IPS-18a (cell line): Measurements from ENCODE around the gene SMIM29.
"Not testable (repeated sequence)": the region's sequence is repeated elsewhere in the genome, so short reads cannot be mapped to it uniquely, and the experiment has no call there.

ENCODE experiments used
- H3K27ac ChIP-seq: one replicate; pipeline ENCODE4 v1.5.1; 2013; ENCODE audit warnings: low read length
- H3K27me3 ChIP-seq: one replicate; pipeline ENCODE4 v1.6.1; 2013; ENCODE audit warnings: mild to moderate bottlenecking, low read length; ENCODE audit not compliant: control insufficient read depth, insufficient read depth
- H3K36me3 ChIP-seq: one replicate; pipeline ENCODE4 v1.6.1; 2013; ENCODE audit warnings: low read depth, low read length; ENCODE audit not compliant: control insufficient read depth
- H3K4me1 ChIP-seq: one replicate; pipeline ENCODE4 v1.6.1; 2013; ENCODE audit warnings: low read depth, low read length; ENCODE audit not compliant: control insufficient read depth
- H3K4me3 ChIP-seq: one replicate; pipeline ENCODE4 v1.5.1; 2013; ENCODE audit warnings: low read length
- H3K9ac ChIP-seq: one replicate; pipeline ENCODE4 v1.6.1; 2013; ENCODE audit warnings: mild to moderate bottlenecking, low read length, moderate library complexity
- H3K9me3 ChIP-seq: one replicate; pipeline ENCODE4 v1.6.1; 2013; ENCODE audit warnings: low read depth, low read length; ENCODE audit not compliant: control insufficient read depth

SMIM29 gene

DNA sequence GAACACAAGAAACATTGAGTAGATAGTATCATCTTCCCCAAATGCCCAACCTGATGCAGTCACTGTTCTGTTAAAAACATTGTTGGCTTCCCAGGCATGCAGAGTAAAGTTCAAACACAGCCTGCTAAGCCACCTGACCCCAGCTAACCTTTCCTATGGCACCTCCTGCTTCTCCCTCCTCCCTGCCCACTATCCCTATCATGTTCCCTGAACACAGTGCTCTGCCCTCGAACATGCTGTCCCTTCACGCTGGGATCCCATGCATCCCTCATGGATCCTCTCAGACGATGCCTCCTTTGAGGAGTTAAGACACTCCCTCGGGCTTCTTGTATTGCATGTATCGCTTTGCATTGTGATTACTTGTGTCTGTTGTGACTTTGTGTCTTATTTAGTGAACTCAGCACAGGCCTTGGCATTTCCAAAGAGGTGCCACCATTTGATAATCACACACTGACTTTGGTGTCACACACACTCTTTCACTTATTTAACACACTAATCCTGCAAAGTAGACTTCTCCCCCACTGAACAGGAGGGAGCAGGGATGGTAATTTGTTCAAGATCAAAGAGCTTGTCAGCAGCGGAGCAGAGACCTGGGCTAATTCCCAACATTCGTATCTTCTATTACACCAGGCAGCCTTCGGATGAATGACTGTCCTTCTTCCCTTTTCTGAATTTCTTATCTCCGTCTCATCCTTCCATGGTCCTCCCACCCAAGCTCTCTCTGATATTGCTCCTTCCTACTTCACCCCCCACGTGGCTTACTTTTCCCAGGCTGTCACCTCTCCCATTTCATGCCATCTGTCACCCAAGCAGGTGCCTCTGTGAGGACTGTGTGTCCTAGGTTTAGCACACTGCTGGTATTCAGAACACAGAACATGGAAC is 28.3 kb upstream of the SMIM29 start:
- Histone ChIP-seq H3K27me3 (no peaks in the 10 kb centered on the region), H3K36me3 (no peaks in the 10 kb centered on the region), H3K9me3 (no peaks in the 10 kb centered on the region), H3K4me3 (no peak overlapping the region), H3K4me1 (no peaks in the 10 kb centered on the region), H3K9ac (no peak overlapping the region), H3K27ac (no peak overlapping the region)

GRCh38 chr6:34276191-34276590 is 27.4 kb upstream of the SMIM29 start:
- no peak overlapping the region for H3K9ac ChIP-seq
- no peaks in the 10 kb centered on the region for H3K9me3 ChIP-seq
- H3K27ac ChIP-seq: no peak overlapping the region
- H3K36me3 ChIP-seq: no peaks in the 10 kb centered on the region
- H3K27me3 ChIP-seq: no peaks in the 10 kb centered on the region
- no peaks in the 10 kb centered on the region for H3K4me1 ChIP-seq
- H3K4me3 ChIP-seq: no peak overlapping the region

DNA sequence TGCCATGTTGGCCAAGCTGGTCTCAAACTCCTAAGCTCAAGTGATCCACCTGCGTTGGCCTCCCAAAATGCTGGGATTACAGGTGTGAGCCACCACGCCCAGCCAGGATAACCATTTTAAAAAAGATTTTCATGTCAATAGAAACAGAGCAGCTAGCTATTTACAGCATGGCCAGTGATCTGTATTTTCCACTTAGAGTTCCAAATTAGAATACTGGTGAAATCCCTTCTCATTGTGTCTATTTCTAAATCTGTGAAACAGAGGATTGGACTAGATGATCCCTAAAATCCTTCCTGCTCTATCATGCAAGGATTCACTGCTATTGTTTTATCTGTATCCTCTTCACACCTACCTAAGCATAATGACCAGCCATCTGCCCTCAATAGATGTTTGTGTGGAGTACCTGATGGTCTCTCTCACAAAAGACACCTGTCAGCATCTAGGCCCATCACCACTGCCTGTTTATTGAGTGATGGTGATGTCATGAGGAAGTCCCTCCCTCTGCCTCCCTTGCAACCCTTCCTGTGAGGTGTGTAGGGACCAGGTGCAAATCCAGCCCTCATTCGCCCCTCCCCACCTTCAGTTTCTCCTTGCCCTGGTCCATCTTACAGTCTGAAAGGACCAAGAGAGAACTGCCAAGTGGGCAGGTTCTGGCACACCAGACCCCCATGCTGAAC is 26.5 kb upstream of the SMIM29 start:
- Histone ChIP-seq H3K4me1 (no peaks in the 10 kb centered on the region), H3K9me3 (no peaks in the 10 kb centered on the region), H3K4me3 (no peak overlapping the region), H3K36me3 (no peaks in the 10 kb centered on the region), H3K27me3 (no peaks in the 10 kb centered on the region), H3K9ac (no peak overlapping the region), H3K27ac (no peak overlapping the region)

- no peaks in the 10 kb centered on the region for H3K27me3 ChIP-seq
- H3K4me1 ChIP-seq: no peaks in the 10 kb centered on the region
- H3K9me3 ChIP-seq: no peaks in the 10 kb centered on the region
- H3K4me3 ChIP-seq: no peak overlapping the region
- H3K36me3 ChIP-seq: no peaks in the 10 kb centered on the region
- no peak overlapping the region for H3K9ac ChIP-seq
- no peak overlapping the region for H3K27ac ChIP-seq
These were observed 25.3 kb upstream of the SMIM29 start for GRCh38 chr6:34274129-34274528.

- no peak overlapping the region for H3K4me3 ChIP-seq
- H3K27ac ChIP-seq: no peak overlapping the region
- no peaks in the 10 kb centered on the region for H3K27me3 ChIP-seq
- H3K9me3 ChIP-seq: no peaks in the 10 kb centered on the region
- no peaks in the 10 kb centered on the region for H3K36me3 ChIP-seq
- H3K4me1 ChIP-seq: no peaks in the 10 kb centered on the region
- no peak overlapping the region for H3K9ac ChIP-seq
These were observed 24.5 kb upstream of the SMIM29 start for GRCh38 chr6:34273242-34273805.

DNA sequence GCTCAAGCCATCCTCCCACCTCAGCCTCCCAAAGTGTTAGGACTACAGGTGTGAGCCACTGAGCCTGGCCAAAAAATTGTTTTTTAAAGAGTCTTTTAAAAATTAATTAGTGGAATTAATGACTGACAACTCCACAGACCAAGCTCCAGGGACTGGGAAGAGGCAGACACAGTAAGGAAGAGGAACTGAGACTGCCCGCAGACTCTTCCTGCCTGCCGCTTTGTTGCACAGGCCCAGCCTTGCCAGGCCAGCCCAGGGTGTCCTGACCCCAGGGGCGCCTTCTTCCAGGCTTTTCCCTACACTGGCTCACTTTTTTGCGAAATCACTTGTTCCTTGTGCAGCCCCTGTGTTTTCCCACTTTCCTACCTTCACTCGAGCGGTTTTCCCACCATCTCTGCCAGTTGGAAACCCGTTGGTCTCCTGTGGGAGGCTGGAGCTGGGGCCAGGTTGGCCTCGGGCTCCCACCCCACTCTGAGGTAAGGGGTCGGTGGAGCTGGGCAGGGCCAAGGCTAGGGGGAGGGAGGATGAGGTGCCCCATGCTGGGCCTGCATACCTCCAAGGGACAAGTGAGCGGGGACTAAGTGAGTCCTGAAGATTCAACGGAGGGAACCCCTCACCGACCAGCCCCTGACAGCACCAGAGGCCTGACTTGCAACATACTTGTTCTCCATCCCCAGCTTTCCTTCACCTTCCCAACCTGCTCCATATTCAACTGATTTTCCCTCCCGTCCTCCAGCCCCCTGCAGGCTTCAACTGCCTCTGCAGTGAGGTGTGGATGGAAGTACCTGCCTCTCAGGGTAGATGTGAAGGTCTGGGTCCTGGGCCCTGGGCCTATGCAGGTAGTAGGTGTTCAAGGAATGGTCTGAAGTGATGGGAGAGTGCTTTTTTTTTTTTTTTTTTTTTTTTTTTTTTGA is 23.5 kb upstream of the SMIM29 start:
- no peak overlapping the region for H3K27ac ChIP-seq
- no peaks in the 10 kb centered on the region for H3K9me3 ChIP-seq
- no peaks in the 10 kb centered on the region for H3K27me3 ChIP-seq
- no peaks in the 10 kb centered on the region for H3K4me1 ChIP-seq
- H3K4me3 ChIP-seq: no peak overlapping the region
- H3K36me3 ChIP-seq: no peaks in the 10 kb centered on the region
- no peak overlapping the region for H3K9ac ChIP-seq

DNA sequence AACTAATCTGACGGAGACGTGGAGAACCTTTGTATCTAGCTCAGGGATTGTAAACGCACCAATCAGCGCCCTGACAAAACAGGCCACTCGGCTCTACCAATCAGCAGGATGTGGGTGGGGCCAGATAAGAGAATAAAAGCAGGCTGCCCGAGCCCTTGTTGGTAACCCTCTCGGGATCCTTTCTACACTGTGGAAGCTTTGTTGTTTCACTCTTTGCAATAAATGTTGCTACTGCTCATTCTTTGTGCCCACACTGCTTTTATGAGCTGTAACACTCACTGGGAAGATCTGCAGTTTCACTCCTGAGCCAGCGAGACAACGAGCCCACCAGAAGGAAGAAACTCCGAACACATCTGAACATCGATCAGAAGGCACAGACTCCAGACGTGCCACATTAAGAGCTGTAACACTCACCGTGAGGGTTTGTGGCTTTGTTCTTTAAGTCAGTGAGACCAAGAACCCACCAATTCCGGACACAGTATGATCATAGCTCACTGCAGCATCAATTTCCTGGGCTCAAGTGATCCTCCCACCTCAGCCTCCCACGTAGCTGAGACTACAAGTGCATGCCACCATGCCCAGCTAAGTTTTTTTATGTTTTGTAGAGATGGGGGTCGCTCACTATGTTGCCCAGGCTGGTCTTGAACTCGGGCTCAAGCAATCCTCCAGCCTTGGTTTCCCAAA is 21.0 kb upstream of the SMIM29 start:
- not testable (repeated sequence) for H3K9ac ChIP-seq, H3K4me3 ChIP-seq, H3K4me1 ChIP-seq, H3K27me3 ChIP-seq, H3K36me3 ChIP-seq, H3K27ac ChIP-seq, H3K9me3 ChIP-seq

- H3K27ac ChIP-seq, H3K4me3 ChIP-seq, H3K9ac ChIP-seq, H3K9me3 ChIP-seq, H3K4me1 ChIP-seq, H3K27me3 ChIP-seq, H3K36me3 ChIP-seq: not testable (repeated sequence)
These were observed 20.3 kb upstream of the SMIM29 start for GRCh38 chr6:34269132-34269531.

- Histone ChIP-seq H3K4me3 (no peak overlapping the region), H3K36me3 (no peaks in the 10 kb centered on the region), H3K27ac (no peak overlapping the region), H3K9me3 (no peaks in the 10 kb centered on the region), H3K27me3 (no peaks in the 10 kb centered on the region), H3K4me1 (no peaks in the 10 kb centered on the region), H3K9ac (no peak overlapping the region)
These were observed 18.9 kb upstream of the SMIM29 start for GRCh38 chr6:34267746-34268145.

DNA sequence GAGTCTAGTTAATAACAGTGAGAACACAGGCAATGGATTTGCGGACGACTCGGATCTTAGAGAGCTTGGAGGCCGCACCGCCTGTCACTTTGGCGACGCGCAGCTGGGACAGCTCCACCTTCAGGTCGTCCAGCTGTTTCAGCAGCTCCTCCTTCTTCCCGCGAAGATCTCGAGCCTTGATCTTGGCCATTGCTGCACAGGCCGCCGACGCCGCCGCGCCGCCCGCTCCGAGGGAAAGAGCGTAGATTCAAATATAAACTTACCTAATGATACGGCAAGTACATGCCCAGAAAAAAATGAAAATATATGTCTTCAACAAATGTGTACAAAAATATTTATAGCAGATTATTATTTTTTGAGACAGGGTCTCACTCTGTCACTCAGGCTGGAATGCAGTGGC is 14.7 kb upstream of the SMIM29 start:
- not testable (repeated sequence) for H3K27ac ChIP-seq, H3K9me3 ChIP-seq, H3K4me3 ChIP-seq, H3K27me3 ChIP-seq, H3K4me1 ChIP-seq, H3K36me3 ChIP-seq, H3K9ac ChIP-seq
